Measurements from ENCODE around the gene ACACA. TPM values are rescaled to one million over a fixed set of nuclear protein-coding genes. Genes with fewer than 3 reads are reported as not detected.
A peak's percentile ranks its signal among the peaks of the same experiment; 100 is the strongest.

The ACACA gene
- total RNA-seq, 1 donor from 2014 or later, result 111 TPM

- TF ChIP-seq, protein P1, sequence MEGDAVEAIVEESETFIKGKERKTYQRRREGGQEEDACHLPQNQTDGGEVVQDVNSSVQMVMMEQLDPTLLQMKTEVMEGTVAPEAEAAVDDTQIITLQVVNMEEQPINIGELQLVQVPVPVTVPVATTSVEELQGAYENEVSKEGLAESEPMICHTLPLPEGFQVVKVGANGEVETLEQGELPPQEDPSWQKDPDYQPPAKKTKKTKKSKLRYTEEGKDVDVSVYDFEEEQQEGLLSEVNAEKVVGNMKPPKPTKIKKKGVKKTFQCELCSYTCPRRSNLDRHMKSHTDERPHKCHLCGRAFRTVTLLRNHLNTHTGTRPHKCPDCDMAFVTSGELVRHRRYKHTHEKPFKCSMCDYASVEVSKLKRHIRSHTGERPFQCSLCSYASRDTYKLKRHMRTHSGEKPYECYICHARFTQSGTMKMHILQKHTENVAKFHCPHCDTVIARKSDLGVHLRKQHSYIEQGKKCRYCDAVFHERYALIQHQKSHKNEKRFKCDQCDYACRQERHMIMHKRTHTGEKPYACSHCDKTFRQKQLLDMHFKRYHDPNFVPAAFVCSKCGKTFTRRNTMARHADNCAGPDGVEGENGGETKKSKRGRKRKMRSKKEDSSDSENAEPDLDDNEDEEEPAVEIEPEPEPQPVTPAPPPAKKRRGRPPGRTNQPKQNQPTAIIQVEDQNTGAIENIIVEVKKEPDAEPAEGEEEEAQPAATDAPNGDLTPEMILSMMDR (IDR thresholded peaks at IDR 0.05; ENCODE audit: unreplicated experiment), result no peak
- Mint-ChIP-seq H3K27me3 (no peaks in the 10 kb centered on the region), H3K27ac (no peak overlapping the region), H3K36me3 (ENCODE audit: insufficient read depth) (peaks cover 18% of the 10 kb centered on the region), H3K4me3 (ENCODE audit: low read depth) (no peak overlapping the region), H3K9me3 (ENCODE audit: low read depth) (no peaks in the 10 kb centered on the region), H3K4me1 (ENCODE audit: low read depth) (peaks cover 16% of the 10 kb centered on the region)
- no peak for DNase-seq (ENCODE audit: low spot score, unreplicated experiment)
Measured at GRCh38 chr17:37116671-37117185, 289.9 kb downstream of the ACACA start.

DNA sequence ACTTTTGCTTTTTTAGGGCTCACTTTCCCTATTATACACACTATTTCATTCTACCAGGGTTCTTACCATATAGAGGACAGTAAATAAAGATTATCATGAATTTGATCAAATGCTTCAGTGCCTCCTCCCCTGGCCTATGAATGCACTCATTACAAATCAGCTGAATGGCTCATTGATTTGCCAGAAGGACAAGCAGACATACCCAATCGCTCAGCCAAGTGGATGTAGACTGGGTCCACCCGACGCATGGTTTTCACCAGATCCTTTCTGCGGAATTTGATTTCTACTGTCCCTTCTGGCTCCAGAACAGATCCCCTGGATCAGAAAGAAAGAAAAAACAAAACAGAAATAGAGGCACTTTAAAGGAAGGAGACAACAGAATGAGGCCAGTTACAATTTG lies 295.3 kb downstream of the ACACA start:
- peaks cover 29% of the 10 kb centered on the region for H3K4me1 Mint-ChIP-seq (ENCODE audit: low read depth)
- no peaks in the 10 kb centered on the region for H3K27me3 Mint-ChIP-seq
- no peak overlapping the region for H3K27ac Mint-ChIP-seq

DNA sequence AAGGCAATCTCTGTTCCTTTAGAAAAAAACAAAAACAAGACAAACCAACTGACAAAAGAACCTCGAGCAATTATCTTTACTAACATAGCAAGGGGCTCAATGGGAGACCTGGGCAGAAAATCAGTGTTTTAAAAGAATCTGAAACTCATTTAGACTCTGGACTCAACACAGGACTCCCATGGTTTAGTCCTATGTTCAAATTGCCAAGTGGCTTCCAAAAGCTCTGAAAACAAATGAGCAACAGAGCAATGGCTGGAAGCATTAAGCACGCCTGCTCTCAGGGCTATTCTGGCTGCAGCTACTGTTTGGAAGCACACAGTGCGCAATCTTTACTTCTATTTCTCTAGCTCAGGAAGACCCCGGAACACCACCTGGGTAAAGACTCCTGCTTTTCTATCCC lies 295.9 kb downstream of the ACACA start:
- DNase-seq (ENCODE audit: low spot score, unreplicated experiment), result no peak
- TF ChIP-seq, protein P1 (IDR thresholded peaks at IDR 0.05; ENCODE audit: unreplicated experiment), result no peak
- Mint-ChIP-seq H3K4me1 (ENCODE audit: low read depth) (peaks cover 34% of the 10 kb centered on the region), H3K4me3 (ENCODE audit: low read depth) (no peak overlapping the region), H3K27ac (peak overlapping the region; percentile 82), H3K9me3 (ENCODE audit: low read depth) (no peaks in the 10 kb centered on the region), H3K36me3 (ENCODE audit: insufficient read depth) (peaks cover 19% of the 10 kb centered on the region), H3K27me3 (no peaks in the 10 kb centered on the region)

More for the DNA sequence above, 295.3 kb downstream of the ACACA start:
- Mint-ChIP-seq H3K4me3 (ENCODE audit: low read depth) (no peak overlapping the region), H3K9me3 (ENCODE audit: low read depth) (no peaks in the 10 kb centered on the region), H3K36me3 (ENCODE audit: insufficient read depth) (peaks cover 18% of the 10 kb centered on the region)
- no peak for DNase-seq (ENCODE audit: low spot score, unreplicated experiment)
- TF ChIP-seq, protein P1 (IDR thresholded peaks at IDR 0.05; ENCODE audit: unreplicated experiment), result no peak

DNA sequence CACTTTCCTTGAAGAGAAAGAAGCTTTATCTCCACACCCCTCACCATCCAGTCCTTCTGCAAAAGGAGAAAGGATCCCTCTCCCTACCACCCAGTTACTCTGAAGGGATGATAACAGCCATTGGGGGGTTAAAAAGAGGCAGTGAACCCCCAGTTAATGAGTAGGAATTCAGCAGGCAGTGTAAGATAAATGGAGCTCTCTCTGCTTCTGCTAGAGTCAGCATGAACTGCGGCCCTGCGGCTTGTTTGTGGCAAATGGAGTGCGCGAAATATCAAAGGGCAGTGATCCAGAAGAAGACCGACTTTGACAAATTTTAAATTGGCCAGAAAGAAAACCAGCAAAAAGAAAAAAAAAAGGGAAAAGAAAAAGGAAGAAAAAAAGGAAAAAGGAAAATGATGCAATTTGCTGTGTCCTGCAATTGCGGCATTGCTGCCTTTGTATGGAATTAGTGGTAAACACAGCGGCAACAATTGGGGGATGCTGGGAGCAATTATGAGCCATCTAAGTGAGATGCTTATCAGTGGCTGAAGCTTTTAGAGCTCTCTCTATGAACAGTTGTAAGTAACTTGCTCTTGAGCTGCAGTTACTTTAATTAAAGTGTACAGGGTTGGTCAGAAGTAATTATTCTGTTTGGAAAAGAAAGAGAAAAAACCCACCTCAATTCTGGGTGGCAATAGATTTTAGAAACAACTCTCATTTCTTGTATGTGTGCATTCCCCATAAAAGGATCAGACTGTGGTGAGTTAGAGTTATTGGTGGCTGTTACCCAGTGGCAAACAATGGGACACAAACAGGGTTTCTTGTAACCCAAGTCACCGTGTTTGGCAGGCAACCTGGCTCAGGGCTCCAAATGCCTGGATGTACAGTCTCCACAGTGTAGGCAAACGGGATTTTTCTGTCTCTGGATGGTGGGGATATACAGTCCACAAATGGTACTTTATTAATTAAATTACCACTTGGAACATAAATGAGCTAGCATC lies 296.6 kb downstream of the ACACA start:
- H3K4me3 Mint-ChIP-seq (ENCODE audit: low read depth), result no peak overlapping the region
- no peak for DNase-seq (ENCODE audit: low spot score, unreplicated experiment)
- TF ChIP-seq, protein P1 (IDR thresholded peaks at IDR 0.05; ENCODE audit: unreplicated experiment), result no peak
- H3K4me1 Mint-ChIP-seq (ENCODE audit: low read depth), result peaks cover 34% of the 10 kb centered on the region
- H3K9me3 Mint-ChIP-seq (ENCODE audit: low read depth), result no peaks in the 10 kb centered on the region
- H3K27me3 Mint-ChIP-seq, result no peaks in the 10 kb centered on the region
- H3K27ac Mint-ChIP-seq, result peak overlapping the region; percentile 82
- H3K36me3 Mint-ChIP-seq (ENCODE audit: insufficient read depth), result peaks cover 19% of the 10 kb centered on the region

DNA sequence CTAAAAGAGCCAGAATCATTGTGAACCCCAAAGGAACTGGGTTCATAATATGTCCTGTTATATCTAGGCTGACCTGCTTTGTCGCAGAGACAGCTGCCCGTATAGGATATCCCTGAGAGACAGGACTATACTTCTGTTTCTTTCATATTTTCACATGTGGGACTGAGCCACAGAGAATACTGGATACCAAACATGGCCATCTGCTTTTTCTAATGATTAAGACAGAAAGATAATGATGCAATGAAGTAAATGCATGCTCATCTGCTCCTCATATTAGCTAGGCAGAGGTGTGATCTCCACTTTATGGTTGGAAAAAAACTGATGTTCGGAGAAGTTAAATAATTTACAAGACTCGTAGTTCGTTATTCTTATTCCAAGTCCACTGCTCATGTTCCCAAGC lies 297.5 kb downstream of the ACACA start:
- TF ChIP-seq, protein P1 (IDR thresholded peaks at IDR 0.05; ENCODE audit: unreplicated experiment), result no peak
- Mint-ChIP-seq H3K4me3 (ENCODE audit: low read depth) (no peak overlapping the region), H3K27ac (no peak overlapping the region), H3K4me1 (ENCODE audit: low read depth) (peaks cover 34% of the 10 kb centered on the region), H3K27me3 (no peaks in the 10 kb centered on the region), H3K9me3 (ENCODE audit: low read depth) (no peaks in the 10 kb centered on the region), H3K36me3 (ENCODE audit: insufficient read depth) (peaks cover 21% of the 10 kb centered on the region)
- DNase-seq (ENCODE audit: low spot score, unreplicated experiment), result no peak
